HEK293T (cell line): ENCODE data around the gene RAP1GDS1.

Source experiments
- CTCF ChIA-PET: fragments of 350-600 bp; formaldehyde crosslinking; extraction: SDS; loops from one replicate; lab custom pipeline; 2021; ENCODE audit warnings: antibody characterized with exemption, inconsistent platforms; lab: Yijun Ruan, JAX
- POLR2A ChIA-PET: fragments of 350-600 bp; formaldehyde crosslinking; extraction: SDS; loops from one replicate; lab custom pipeline; 2020; ENCODE audit warnings: antibody characterized with exemption, inconsistent platforms; lab: Yijun Ruan, JAX
- DNase-seq: peaks from one replicate; pipeline ENCODE4 v3.0.0; 2012; ENCODE audit warnings: mixed read lengths; ENCODE audit errors: extremely low spot score
- ARNT ChIP-seq: fragments of 450-650 bp; IDR thresholded peaks from 2 replicates; pipeline ENCODE4 v1.6.1; 2017; ENCODE audit warnings: mild to moderate bottlenecking
- BHLHE40 ChIP-seq: fragments of 450-650 bp; IDR thresholded peaks from 2 replicates; pipeline ENCODE4 v1.6.1; 2016; ENCODE audit warnings: mild to moderate bottlenecking, moderate library complexity, borderline replicate concordance
- CTBP1 ChIP-seq: fragments of 450-650 bp; IDR thresholded peaks from 2 replicates; pipeline ENCODE4 v1.6.1; 2016; ENCODE audit warnings: borderline replicate concordance
- ELF4 ChIP-seq: fragments of 450-650 bp; IDR thresholded peaks from 2 replicates; pipeline ENCODE4 v1.6.1; 2017; ENCODE audit warnings: antibody characterized with exemption
- FOXA1 ChIP-seq: fragments of 450-650 bp; IDR thresholded peaks from 2 replicates; pipeline ENCODE4 v1.6.1; 2016; ENCODE audit warnings: mild to moderate bottlenecking
- FOXK2 ChIP-seq: fragments of 450-650 bp; IDR thresholded peaks from 2 replicates; pipeline ENCODE4 v1.6.1; 2016; ENCODE audit warnings: mild to moderate bottlenecking
- FOXM1 ChIP-seq: fragments of 450-650 bp; IDR thresholded peaks from 2 replicates; pipeline ENCODE4 v1.6.1; 2017; ENCODE audit warnings: mild to moderate bottlenecking, borderline replicate concordance
- HDGF ChIP-seq: fragments of 450-650 bp; IDR thresholded peaks from 2 replicates; pipeline ENCODE4 v1.6.1; 2017; ENCODE audit warnings: antibody characterized with exemption, borderline replicate concordance
- L3MBTL2 ChIP-seq: fragments of 450-650 bp; conservative IDR thresholded peaks from 2 replicates; pipeline ENCODE4 v1.6.1; 2016; ENCODE audit warnings: mild to moderate bottlenecking
- LEF1 ChIP-seq: fragments of 450-650 bp; IDR thresholded peaks from 2 replicates; pipeline ENCODE4 v1.6.1; 2017; ENCODE audit warnings: mild to moderate bottlenecking, borderline replicate concordance
- NFRKB ChIP-seq: fragments of 450-650 bp; IDR thresholded peaks from 2 replicates; pipeline ENCODE4 v1.6.1; 2016; ENCODE audit warnings: mild to moderate bottlenecking, moderate library complexity
- PKNOX1 ChIP-seq: fragments of 450-650 bp; IDR thresholded peaks from 2 replicates; pipeline ENCODE4 v1.6.1; 2016
- SP1 ChIP-seq: fragments of 450-650 bp; IDR thresholded peaks from 2 replicates; pipeline ENCODE4 v1.6.1; 2017
- SUZ12 ChIP-seq: fragments of 450-650 bp; IDR thresholded peaks from 2 replicates; pipeline ENCODE4 v1.6.1; 2016; ENCODE audit warnings: mild to moderate bottlenecking
- TARDBP ChIP-seq: fragments of 450-650 bp; IDR thresholded peaks from 2 replicates; pipeline ENCODE4 v1.6.1; 2016
- ZNF384 ChIP-seq: fragments of 450-650 bp; IDR thresholded peaks from 2 replicates; pipeline ENCODE4 v1.6.1; 2016

RAP1GDS1 gene

GRCh38 chr4:98423009-98423408 lies 161.8 kb downstream of the RAP1GDS1 start:
- TF ChIP-seq HDGF (no peak), ZNF384 (no peak), L3MBTL2 (no peak), FOXM1 (no peak), PKNOX1 (no peak), FOXA1 (no peak), LEF1 (no peak), TARDBP (no peak), SP1 (no peak), ELF4 (no peak), NFRKB (no peak), SUZ12 (no peak), ARNT (no peak)
- CTCF ChIA-PET, result no interaction called here
- DNase-seq, result no peak
- POLR2A ChIA-PET, result no interaction called here

- CTCF ChIA-PET, result no interaction called here
- DNase-seq, result no peak
- no peak for TF ChIP-seq FOXM1
- TF ChIP-seq ARNT, result no peak
- no peak for TF ChIP-seq BHLHE40
- TF ChIP-seq CTBP1, result no peak
- no peak for TF ChIP-seq PKNOX1
- no peak for TF ChIP-seq HDGF
- TF ChIP-seq FOXK2, result no peak
- no peak for TF ChIP-seq TARDBP
- TF ChIP-seq FOXA1, result no peak
- POLR2A ChIA-PET, result no interaction called here
Measured at GRCh38 chr4:98430708-98431403, 169.7 kb downstream of the RAP1GDS1 start.

GRCh38 chr4:98433691-98434090 lies 172.5 kb downstream of the RAP1GDS1 start:
- DNase-seq, result no peak
- TF ChIP-seq SP1, result no peak
- TF ChIP-seq LEF1, result no peak
- no peak for TF ChIP-seq HDGF
- no peak for TF ChIP-seq ZNF384
- TF ChIP-seq TARDBP, result no peak
- TF ChIP-seq ARNT, result no peak
- TF ChIP-seq NFRKB, result no peak
- TF ChIP-seq PKNOX1, result no peak
- TF ChIP-seq SUZ12, result no peak
- TF ChIP-seq CTBP1, result no peak
- no peak for TF ChIP-seq FOXA1
- ChIA-PET CTCF (no interaction called here), POLR2A (no interaction called here)

GRCh38 chr4:98434816-98435215 lies 173.6 kb downstream of the RAP1GDS1 start:
- no peak for DNase-seq
- CTCF ChIA-PET, result no interaction called here
- no peak for TF ChIP-seq ARNT
- no peak for TF ChIP-seq CTBP1
- TF ChIP-seq L3MBTL2, result no peak
- no peak for TF ChIP-seq HDGF
- no peak for TF ChIP-seq SUZ12
- no peak for TF ChIP-seq FOXM1
- no peak for TF ChIP-seq PKNOX1
- TF ChIP-seq NFRKB, result no peak
- no peak for TF ChIP-seq BHLHE40
- no peak for TF ChIP-seq TARDBP
- POLR2A ChIA-PET, result no interaction called here

GRCh38 chr4:98444371-98444770 lies 183.2 kb downstream of the RAP1GDS1 start:
- DNase-seq, result no peak
- ChIA-PET CTCF (no interaction called here), POLR2A (no interaction called here)
- TF ChIP-seq FOXM1 (no peak), PKNOX1 (no peak), FOXK2 (no peak), SUZ12 (no peak), ARNT (no peak), ZNF384 (no peak), FOXA1 (no peak), BHLHE40 (no peak), ELF4 (no peak), CTBP1 (no peak), L3MBTL2 (no peak)
